HEK293 (cell line): ENCODE results near the gene TP53I11.

Experiments
- AEBP2 ChIP-seq: fragments of 450-650 bp; formaldehyde crosslinking; IDR thresholded peaks from 2 replicates; pipeline ENCODE4 v1.5.1; 2016; ENCODE audit warnings: missing biosample characterization, missing genetic modification characterization, borderline replicate concordance
- CTCF ChIP-seq: fragments of 450-650 bp; formaldehyde crosslinking; IDR thresholded peaks from 2 replicates; pipeline ENCODE4 v1.5.1; 2016; ENCODE audit warnings: missing biosample characterization, missing genetic modification characterization
- SETDB1 ChIP-seq: IDR thresholded peaks from one replicate; pipeline ENCODE4 v1.6.1; 2017; ENCODE audit warnings: mild to moderate bottlenecking, low read length, moderate library complexity, mixed read lengths; ENCODE audit not compliant: insufficient read length
- WT1 ChIP-seq: fragments of 450-650 bp; formaldehyde crosslinking; IDR thresholded peaks from 2 replicates; pipeline ENCODE4 v1.5.1; 2016; ENCODE audit warnings: missing biosample characterization, missing genetic modification characterization
- ZBTB17 ChIP-seq: fragments of 450-650 bp; formaldehyde crosslinking; IDR thresholded peaks from 2 replicates; pipeline ENCODE4 v1.5.1; 2016; ENCODE audit warnings: missing biosample characterization, missing genetic modification characterization
- ZBTB7A ChIP-seq: fragments of 450-650 bp; formaldehyde crosslinking; IDR thresholded peaks from 2 replicates; pipeline ENCODE4 v1.5.1; 2016; ENCODE audit warnings: low read depth, missing biosample characterization, missing genetic modification characterization
- ZNF175 ChIP-seq: fragments of 450-650 bp; formaldehyde crosslinking; IDR thresholded peaks from 2 replicates; pipeline ENCODE4 v1.5.1; 2016; ENCODE audit warnings: missing biosample characterization, missing genetic modification characterization
- ZNF324 ChIP-seq: fragments of 450-650 bp; formaldehyde crosslinking; IDR thresholded peaks from 2 replicates; pipeline ENCODE4 v1.5.1; 2016; ENCODE audit warnings: missing biosample characterization, missing genetic modification characterization
- ZNF394 ChIP-seq: fragments of 450-650 bp; formaldehyde crosslinking; IDR thresholded peaks from 2 replicates; pipeline ENCODE4 v1.5.1; 2016; ENCODE audit warnings: missing biosample characterization, missing genetic modification characterization, mild to moderate bottlenecking, moderate library complexity, borderline replicate concordance
- ZNF488 ChIP-seq: fragments of 450-650 bp; formaldehyde crosslinking; IDR thresholded peaks from 2 replicates; pipeline ENCODE4 v1.5.1; 2016; ENCODE audit warnings: missing biosample characterization, missing genetic modification characterization
- ZNF549 ChIP-seq: fragments of 450-650 bp; IDR thresholded peaks from 2 replicates; pipeline ENCODE4 v1.5.1; 2018; ENCODE audit warnings: missing biosample characterization, missing genetic modification characterization, mild to moderate bottlenecking, inconsistent platforms, moderate library complexity
- ZNF571 ChIP-seq: fragments of 450-650 bp; formaldehyde crosslinking; IDR thresholded peaks from 2 replicates; pipeline ENCODE4 v1.5.0; 2017; ENCODE audit warnings: missing biosample characterization, missing genetic modification characterization
- ZNF660 ChIP-seq: fragments of 450-650 bp; IDR thresholded peaks from 2 replicates; pipeline ENCODE4 v1.5.1; 2018; ENCODE audit warnings: missing biosample characterization, mild to moderate bottlenecking, missing genetic modification characterization

- TF ChIP-seq SETDB1 (no peak), ZNF549 (tag by site-specific recombination) (no peak), ZNF175 (tag by site-specific recombination) (no peak), CTCF (tag by site-specific recombination) (no peak), WT1 (tag by site-specific recombination) (no peak), ZNF660 (tag by site-specific recombination) (no peak), ZNF324 (tag by site-specific recombination) (no peak), AEBP2 (tag by site-specific recombination) (no peak), ZNF394 (tag by site-specific recombination) (no peak), ZBTB17 (tag by site-specific recombination) (no peak), ZNF488 (tag by site-specific recombination) (no peak), ZBTB7A (no peak), ZNF571 (tag by site-specific recombination) (no peak)
Observed at GRCh38 chr11:44923806-44924205, 26.9 kb downstream of the TP53I11 start.
